H1 (cell line): Measurements from ENCODE around the gene LRRC26. TPM values are rescaled to one million over a fixed set of nuclear protein-coding genes. Genes with fewer than 3 reads are reported as not detected.

ENCODE experiments used
- CTCF ChIA-PET: fragments of 300-600 bp; sonication (Branson Sonifier 250); formaldehyde crosslinking; loops from one replicate; lab custom pipeline; 2021; ENCODE audit not compliant: partially characterized antibody; lab: Charles Lee
- POLR2A ChIA-PET: fragments of 300-600 bp; sonication (Branson Sonifier 250); formaldehyde crosslinking; loops from one replicate; lab custom pipeline; 2021; ENCODE audit warnings: inconsistent platforms; ENCODE audit not compliant: partially characterized antibody; lab: Charles Lee
- DNase-seq, 2 experiments: peaks; one replicate each; pipeline versions ENCODE4 v3.0.0 to v3.0.0-alpha.2; 2010 to 2022; ENCODE audit warnings: low spot score in 2 of 2, low read depth in 1 of 2, mixed read lengths in 1 of 2
- FAIRE-seq: peaks from 2 replicates; lab custom pipeline; 2011; peaks lifted over from hg19 to GRCh38; lab: Jason Lieb, UNC
- H2AFZ ChIP-seq: 2 replicates; pipeline ENCODE4 v1.8.1; 2012; ENCODE audit warnings: low read length, inconsistent platforms
- H2AK5ac ChIP-seq: 2 replicates; pipeline ENCODE4 v1.6.1; 2013; ENCODE audit warnings: low read depth, low read length
- H2BK120ac ChIP-seq: replicated peaks from 2 replicates; pipeline ENCODE3; 2013; ENCODE audit warnings: low read depth, low read length, inconsistent platforms
- H2BK12ac ChIP-seq: 2 replicates; pipeline ENCODE4 v1.6.1; 2013; ENCODE audit warnings: low read depth, low read length
- H2BK15ac ChIP-seq: 2 replicates; pipeline ENCODE4 v1.6.1; 2013; ENCODE audit warnings: low read length
- H2BK20ac ChIP-seq: 2 replicates; pipeline ENCODE4 v1.6.1; 2013; ENCODE audit warnings: low read length
- H2BK5ac ChIP-seq: 2 replicates; pipeline ENCODE4 v1.6.1; 2013; ENCODE audit warnings: low read depth, low read length
- H3K14ac ChIP-seq: 2 replicates; pipeline ENCODE4 v1.6.1; 2013; ENCODE audit warnings: inconsistent platforms; ENCODE audit not compliant: insufficient read length
- H3K18ac ChIP-seq: 2 replicates; pipeline ENCODE4 v1.6.1; 2013; ENCODE audit warnings: low read length; ENCODE audit errors: extremely low read depth
- H3K23ac ChIP-seq: 2 replicates; pipeline ENCODE4 v1.6.1; 2013; ENCODE audit warnings: inconsistent platforms; ENCODE audit not compliant: insufficient read length
- H3K23me2 ChIP-seq: 2 replicates; pipeline ENCODE4 v1.6.1; 2013; ENCODE audit warnings: low read depth, low read length
- H3K27ac ChIP-seq: 2 replicates; pipeline ENCODE4 v1.6.1; 2011; ENCODE audit warnings: low read depth, low read length, inconsistent platforms
- H3K27me3 ChIP-seq, 4 experiments: replicated peaks in 1 of 4; 1 replicate in 1 of 4; 2 replicates in 3 of 4; pipeline versions ENCODE4 v1.6.1 to v1.8.1; 2011 to 2013; ENCODE audit warnings: low read length in 3 of 4, mild to moderate bottlenecking in 3 of 4, inconsistent platforms in 2 of 4, mixed read lengths in 2 of 4, moderate library complexity in 1 of 4; ENCODE audit not compliant: control insufficient read depth in 3 of 4, insufficient read depth in 3 of 4; ENCODE audit errors: extremely low read depth in 1 of 4
- H3K36me3 ChIP-seq, 4 experiments: 2 replicates each; pipeline versions ENCODE4 v1.6.1 to v1.8.1; 2011 to 2013; ENCODE audit warnings: mild to moderate bottlenecking in 4 of 4, low read length in 3 of 4, moderate library complexity in 2 of 4, control low read depth in 1 of 4, inconsistent platforms in 1 of 4; ENCODE audit not compliant: insufficient read depth in 4 of 4, control insufficient read depth in 2 of 4
- H3K4ac ChIP-seq: replicated peaks from 2 replicates; pipeline ENCODE3; 2013; ENCODE audit warnings: low read length, low read depth, mixed read lengths, inconsistent platforms; ENCODE audit not compliant: insufficient read length
- H3K4me1 ChIP-seq, 4 experiments: replicated peaks in 1 of 4; 1 replicate in 1 of 4; 2 replicates in 3 of 4; pipeline versions ENCODE4 v1.6.1 to v1.8.1; 2011 to 2013; ENCODE audit warnings: low read length in 3 of 4, inconsistent platforms in 2 of 4, mixed read lengths in 1 of 4; ENCODE audit not compliant: insufficient read depth in 4 of 4, control insufficient read depth in 3 of 4
- H3K4me2 ChIP-seq, 2 experiments: 2 replicates each; pipeline versions ENCODE4 v1.6.1 to v1.8.1; 2011 to 2013; ENCODE audit warnings: low read depth in 2 of 2, low read length in 2 of 2, control low read depth in 1 of 2, inconsistent platforms in 1 of 2, mild to moderate bottlenecking in 1 of 2; ENCODE audit not compliant: insufficient read depth in 1 of 2
- H3K4me3 ChIP-seq, 4 experiments: fragments of 200-600, 300-600 bp in 1 of 4; sonication (generic), shearing (Covaris generic), sonication (Bioruptor Twin) in 1 of 4; 2 replicates each; pipeline versions ENCODE4 v1.5.1 to v1.8.1; 2011 to 2016; ENCODE audit warnings: low read length in 4 of 4, low read depth in 3 of 4, control low read depth in 2 of 4, inconsistent platforms in 2 of 4, mild to moderate bottlenecking in 2 of 4, mixed read lengths in 1 of 4, moderate library complexity in 1 of 4; ENCODE audit not compliant: insufficient read depth in 2 of 4; ENCODE audit errors: extremely low read depth in 1 of 4
- H3K56ac ChIP-seq: replicated peaks from 2 replicates; pipeline ENCODE3; 2013; ENCODE audit warnings: low read depth, mild to moderate bottlenecking, mixed read lengths, low read length, inconsistent platforms; ENCODE audit not compliant: insufficient read length
- H3K79me1 ChIP-seq: 2 replicates; pipeline ENCODE4 v1.6.1; 2013; ENCODE audit warnings: low read depth, low read length, control low read depth
- H3K79me2 ChIP-seq, 2 experiments: 2 replicates each; pipeline versions ENCODE4 v1.6.1 to v1.8.1; 2012 to 2013; ENCODE audit warnings: low read length in 2 of 2, mild to moderate bottlenecking in 2 of 2, inconsistent platforms in 1 of 2; ENCODE audit not compliant: insufficient read depth in 2 of 2, control insufficient read depth in 1 of 2
- H3K9ac ChIP-seq, 4 experiments: replicated peaks in 1 of 4; 1 replicate in 1 of 4; 2 replicates in 3 of 4; pipeline versions ENCODE4 v1.6.1 to v1.8.1; 2011 to 2013; ENCODE audit warnings: low read depth in 3 of 4, low read length in 3 of 4, control low read depth in 2 of 4, mild to moderate bottlenecking in 2 of 4, moderate library complexity in 2 of 4, inconsistent platforms in 1 of 4; ENCODE audit errors: extremely low read depth in 1 of 4
- H3K9me3 ChIP-seq, 2 experiments: 2 replicates each; pipeline versions ENCODE4 v1.6.1 to v1.8.1; 2012 to 2013; ENCODE audit warnings: mild to moderate bottlenecking in 2 of 2, moderate library complexity in 2 of 2, control low read depth in 1 of 2, inconsistent platforms in 1 of 2, low read depth in 1 of 2, low read length in 1 of 2, mixed read lengths in 1 of 2; ENCODE audit not compliant: insufficient read depth in 2 of 2
- H4K20me1 ChIP-seq, 2 experiments: replicated peaks in 1 of 2; 2 replicates each; pipeline versions ENCODE3 to v1.8.1; 2011 to 2013; ENCODE audit warnings: inconsistent platforms in 2 of 2, low read length in 2 of 2, mild to moderate bottlenecking in 1 of 2; ENCODE audit not compliant: insufficient read depth in 2 of 2, control insufficient read depth in 1 of 2
- H4K5ac ChIP-seq: 2 replicates; pipeline ENCODE4 v1.6.1; 2013; ENCODE audit warnings: low read length, low read depth, mixed read lengths, inconsistent platforms; ENCODE audit not compliant: insufficient read length
- H4K8ac ChIP-seq: 2 replicates; pipeline ENCODE4 v1.8.0; 2013; ENCODE audit warnings: mild to moderate bottlenecking, moderate library complexity, low read length, inconsistent platforms; ENCODE audit not compliant: insufficient read depth; ENCODE audit errors: extremely low read depth
- H4K91ac ChIP-seq: replicated peaks from 2 replicates; pipeline ENCODE3; 2013; ENCODE audit warnings: low read length, mixed read lengths, inconsistent platforms; ENCODE audit not compliant: insufficient read length
- BCL11A ChIP-seq, 2 experiments: IDR thresholded peaks; one replicate each; pipeline ENCODE4 v1.6.1; 2011; ENCODE audit warnings: low read depth in 2 of 2, low read length in 2 of 2, mild to moderate bottlenecking in 2 of 2
- E2F6 ChIP-seq: IDR thresholded peaks from 2 replicates; pipeline ENCODE4 v1.6.1; 2012; ENCODE audit warnings: inconsistent platforms
- NANOG ChIP-seq: IDR thresholded peaks from 2 replicates; pipeline ENCODE4 v1.6.1; 2011; ENCODE audit warnings: low read length, low read depth, mild to moderate bottlenecking, inconsistent platforms; ENCODE audit not compliant: insufficient read depth, poor library complexity, severe bottlenecking
- POLR2AphosphoS5 ChIP-seq: IDR thresholded peaks from 2 replicates; pipeline ENCODE4 v1.6.1; 2011; ENCODE audit warnings: low read depth, low read length
- RFX5 ChIP-seq: IDR thresholded peaks from 2 replicates; pipeline ENCODE4 v1.6.1; 2011; ENCODE audit warnings: low read depth, low read length, improper control_type of control experiment, borderline replicate concordance
- WGBS, 2 experiments: shearing (Covaris generic) in 1 of 2; methylation state at CpG; one replicate each; pipeline versions ENCODE4 v1.1.6 to v1.1.7; 2013 to 2015; ENCODE audit warnings: low lambda C conversion rate in 2 of 2, mixed read lengths in 2 of 2, inconsistent platforms in 1 of 2, low coverage in 1 of 2, missing lambda C conversion rate in 1 of 2; ENCODE audit not compliant: insufficient replicate concordance in 2 of 2, insufficient coverage in 1 of 2, insufficient read length in 1 of 2; ENCODE audit errors: extremely low coverage in 1 of 2, missing lambda C conversion rate in 1 of 2; 5-methylcytosine and 5-hydroxymethylcytosine counted together
- polyA plus RNA-seq, 7 experiments: library from polyadenylated mRNA; depleted of rRNA in 3 of 7; stranded (reverse) in 5 of 7; unstranded in 2 of 7; fragments of >200 nt in 5 of 7; fragments of 200-250 nt in 2 of 7; gene quantifications; 1 replicate in 5 of 7; 2 replicates in 1 of 7; 4 replicates in 1 of 7; pipeline versions ENCODE4 v1.2.1 to v1.2.3, GENCODE V29; 2011 to 2013; ENCODE audit warnings: missing spikeins in 2 of 7, mixed read lengths in 2 of 7
- total RNA-seq: library from RNA; stranded (reverse); fragmentation: NEBNext Ultra II Directional; extraction: Animal tissue kit (Norgen Biotek cat#: 25700); gene quantifications from 2 replicates; pipeline ENCODE4 v1.2.1, GENCODE V29; 2021

LRRC26 gene
- total and polyA plus RNA-seq, 2 of the 8 experiments (the other 6 are each of a cell fraction or from before 2014, with no cell fraction given), result 0.34 to 0.85 TPM

DNA sequence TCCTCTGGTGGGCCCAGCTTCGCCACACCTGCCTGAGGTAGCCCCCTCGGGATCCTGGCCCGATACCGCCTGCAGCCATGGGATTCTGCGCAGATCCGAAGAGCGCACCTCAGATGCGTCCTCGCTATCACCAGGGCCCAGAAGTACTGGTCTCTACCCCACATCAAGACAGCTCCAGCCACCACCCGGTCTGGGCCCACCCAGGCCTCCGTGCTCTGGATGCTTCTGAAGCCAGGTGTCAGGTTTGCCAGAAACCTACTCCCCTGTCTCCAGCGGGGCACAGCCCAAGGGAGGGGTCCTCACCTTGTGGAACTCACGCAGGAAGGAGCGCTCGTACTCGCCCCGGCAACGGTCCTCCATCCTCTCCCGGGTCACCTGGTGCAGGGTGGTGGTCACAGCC, 16.1 kb upstream of the LRRC26 start:
- Histone ChIP-seq H3K79me2 (peaks cover 0 to 30% of the 10 kb centered on the region in 2 experiments; a peak in 2 of 4 replicates), H2AK5ac (no peak overlapping the region), H4K8ac (no peak overlapping the region; the same call in 1 of the 2 replicates), H2BK20ac (no peak overlapping the region), H4K91ac (no peak overlapping the region), H3K36me3 (peaks cover 3 to 28% (median 12%) of the 10 kb centered on the region in 4 experiments; a peak in 7 of 8 replicates), H2BK12ac (no peak overlapping the region), H3K56ac (no peak overlapping the region), H3K14ac (no peak overlapping the region), H3K9me3 (no peaks in the 10 kb centered on the region), H3K27ac (no peak overlapping the region), H4K20me1 (peaks cover 4 to 30% of the 10 kb centered on the region in 2 experiments), H2AFZ (no peak overlapping the region), H3K79me1 (peaks cover 5% of the 10 kb centered on the region), H3K9ac (no peak overlapping the region), H3K4me3 (no peak overlapping the region), H3K18ac (no peak overlapping the region), H3K27me3 (no peaks in the 10 kb centered on the region; a peak in 1 of 7 replicates), H3K4me1 (peaks cover 0 to 17% (median 6%) of the 10 kb centered on the region in 4 experiments; a peak in 5 of 7 replicates), H2BK120ac (no peak overlapping the region), H2BK15ac (no peak overlapping the region), H3K23ac (no peak overlapping the region), H3K4me2 (no peak overlapping the region), H2BK5ac (no peak overlapping the region), H3K23me2 (peaks cover 8% of the 10 kb centered on the region; the same call in 1 of the 2 replicates), H4K5ac (no peak overlapping the region), H3K4ac (no peak overlapping the region)
- TF ChIP-seq POLR2AphosphoS5 (no peak), E2F6 (no peak), BCL11A (IDR thresholded peaks at IDR 0.05; ENCODE audit: low read depth in 2 of 2, low read length in 2 of 2) (no peak), RFX5 (no peak), NANOG (no peak)
- POLR2A ChIA-PET, result interaction anchor here (1.5 kb wide), 1 partner anchor 15 kb away, joined by 3 read pairs; the partner anchor contains the start of gene TPRN
- FAIRE-seq (no peak), DNase-seq (no peak)
- 90% methylated on average over 19 of the region's 19 CpGs; no CpG with 5 or more reads in 1 of the 2 experiments for WGBS, 2 experiments
- CTCF ChIA-PET, result interaction anchor here (5.4 to 14.0 kb wide), 2 partner anchors 10 to 43 kb away, joined by 47 to 204 read pairs; partner anchors contain the start of genes CYSRT1, RNF208, RNF224 and SLC34A3
